ENCODE results near the gene SRCAP. TPM values are rescaled to one million over a fixed set of nuclear protein-coding genes. Genes with fewer than 3 reads are reported as not detected.

The SRCAP gene
- total and polyA plus RNA-seq, 2 experiments from 2014 or later, result 9.1 to 23.7 TPM

GRCh38 chr16:30662449-30662848 is 36.5 kb upstream of the SRCAP start:
- Histone ChIP-seq H3K36me3 (ENCODE audit: low read depth) (peaks cover 14% of the 10 kb centered on the region; the same call in 1 of the 2 replicates), H3K4me3 (no peak overlapping the region), H3K4me2 (ENCODE audit: unreplicated experiment) (no peak overlapping the region), H3K9me2 (ENCODE audit: insufficient read depth) (no peaks in the 10 kb centered on the region), H3K4me1 (ENCODE audit: insufficient read depth) (peaks cover 14% of the 10 kb centered on the region), H2AFZ (no peak overlapping the region), H3K27me3 (replicated peaks; ENCODE audit: insufficient read depth) (no peaks in the 10 kb centered on the region), H3K9ac (no peak overlapping the region), H3F3A (ENCODE audit: insufficient read depth) (0 out of 2 replicates have a peak, but pooled peaks cover 2% of the 10 kb centered on the region), H3K27ac (no peak overlapping the region), H4K20me1 (ENCODE audit: insufficient read depth) (no peaks in the 10 kb centered on the region; the same call in 1 of the 2 replicates), H3K79me2 (ENCODE audit: insufficient read depth) (peaks cover 71% of the 10 kb centered on the region), H3K9me3 (ENCODE audit: low read depth) (no peaks in the 10 kb centered on the region)
- 92 to 95% methylated on average over 10 to 17 of the region's 17 CpGs for WGBS, 2 experiments (ENCODE audit: low coverage in 1 of 2, low lambda C conversion rate in 2 of 2, missing lambda C conversion rate in 2 of 2)
- in situ Hi-C loops (cut with MboI), result no loop called here
- DNase-seq, result no peak
- TF ChIP-seq EZH2phosphoT487 (IDR thresholded peaks at IDR 0.05; ENCODE audit: insufficient read depth, low read depth), result no peak
- TF ChIP-seq EZH2 (IDR thresholded peaks at IDR 0.05; ENCODE audit: insufficient read depth, poor library complexity, severe bottlenecking), result no peak

DNA sequence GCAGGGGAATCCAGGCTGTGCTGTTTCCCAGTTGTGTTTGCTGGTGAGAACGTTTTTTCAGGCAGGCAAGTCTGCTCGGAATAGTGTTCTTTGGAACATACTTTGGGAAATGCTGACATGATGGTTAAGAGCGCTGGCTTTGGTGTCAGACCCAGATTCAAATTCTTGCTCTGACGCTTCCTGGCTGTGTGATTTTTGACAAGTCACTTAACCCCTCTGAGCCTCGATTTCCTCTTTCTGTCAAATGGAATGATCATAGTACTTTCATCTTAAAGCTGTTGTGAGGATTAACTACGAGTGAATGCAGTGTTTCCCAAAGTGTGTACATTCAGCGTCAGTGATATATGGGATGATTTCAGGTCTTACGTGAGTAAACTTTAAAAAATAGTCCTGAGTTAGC is 35.9 kb upstream of the SRCAP start:
- in situ Hi-C loops (cut with MboI), result no loop called here
- no peak for TF ChIP-seq EZH2 (IDR thresholded peaks at IDR 0.05; ENCODE audit: insufficient read depth, poor library complexity, severe bottlenecking)
- TF ChIP-seq EZH2phosphoT487 (IDR thresholded peaks at IDR 0.05; ENCODE audit: insufficient read depth, low read depth), result no peak
- H2AFZ ChIP-seq, result no peak overlapping the region
- peaks cover 14% of the 10 kb centered on the region; the same call in 1 of the 2 replicates for H3K4me1 ChIP-seq (ENCODE audit: insufficient read depth)
- H3K9me2 ChIP-seq (ENCODE audit: insufficient read depth), result no peaks in the 10 kb centered on the region
- no peaks in the 10 kb centered on the region; the same call in 1 of the 2 replicates for H4K20me1 ChIP-seq (ENCODE audit: insufficient read depth)
- H3K4me3 ChIP-seq, result no peak overlapping the region
- no peak for DNase-seq
- H3K79me2 ChIP-seq (ENCODE audit: insufficient read depth), result peaks cover 71% of the 10 kb centered on the region
- peaks cover 14% of the 10 kb centered on the region; the same call in 1 of the 2 replicates for H3K36me3 ChIP-seq (ENCODE audit: low read depth)
- H3F3A ChIP-seq (ENCODE audit: insufficient read depth), result no peaks in the 10 kb centered on the region
- no peak overlapping the region for H3K9ac ChIP-seq
- no peak overlapping the region for H3K27ac ChIP-seq
- WGBS, 2 experiments (ENCODE audit: low coverage in 1 of 2, low lambda C conversion rate in 2 of 2, missing lambda C conversion rate in 2 of 2), result 86 to 87% methylated on average over 8 of the region's 8 CpGs
- no peaks in the 10 kb centered on the region for H3K27me3 ChIP-seq (replicated peaks; ENCODE audit: insufficient read depth)
- H3K9me3 ChIP-seq (ENCODE audit: low read depth), result no peaks in the 10 kb centered on the region
- no peak overlapping the region for H3K4me2 ChIP-seq (ENCODE audit: unreplicated experiment)

DNA sequence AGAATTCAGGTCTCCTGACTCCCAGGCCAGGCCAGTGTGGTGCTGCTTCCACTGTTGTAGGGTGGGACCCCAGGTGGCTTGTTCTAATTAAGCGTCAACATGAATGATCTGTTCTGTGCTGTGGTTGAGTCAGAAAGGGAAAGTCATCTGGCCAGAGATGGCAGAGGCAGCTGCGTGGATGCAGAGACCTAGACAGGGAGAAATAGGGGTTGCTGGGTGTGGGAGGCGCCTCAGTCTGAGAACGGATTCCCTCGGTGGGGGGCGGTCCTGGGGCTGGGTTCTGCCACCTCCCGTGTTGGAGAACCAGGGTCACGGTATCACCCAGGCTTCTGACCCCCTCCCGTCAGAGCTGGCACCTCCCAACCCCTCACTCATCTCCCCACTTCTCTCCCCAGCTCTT is 35.2 kb upstream of the SRCAP start:
- Histone ChIP-seq H3K36me3 (ENCODE audit: low read depth) (peaks cover 14% of the 10 kb centered on the region; the same call in 1 of the 2 replicates), H3K27ac (no peak overlapping the region), H3F3A (ENCODE audit: insufficient read depth) (no peaks in the 10 kb centered on the region), H3K4me3 (no peak overlapping the region), H3K4me2 (ENCODE audit: unreplicated experiment) (no peak overlapping the region), H3K4me1 (ENCODE audit: insufficient read depth) (peaks cover 14% of the 10 kb centered on the region; the same call in 1 of the 2 replicates), H4K20me1 (ENCODE audit: insufficient read depth) (no peaks in the 10 kb centered on the region; the same call in 1 of the 2 replicates), H3K9ac (no peak overlapping the region), H3K9me2 (ENCODE audit: insufficient read depth) (no peaks in the 10 kb centered on the region), H3K9me3 (ENCODE audit: low read depth) (no peaks in the 10 kb centered on the region), H2AFZ (no peak overlapping the region), H3K79me2 (ENCODE audit: insufficient read depth) (peaks cover 71% of the 10 kb centered on the region), H3K27me3 (replicated peaks; ENCODE audit: insufficient read depth) (no peaks in the 10 kb centered on the region)
- TF ChIP-seq EZH2 (IDR thresholded peaks at IDR 0.05; ENCODE audit: insufficient read depth, poor library complexity, severe bottlenecking) (no peak), EZH2phosphoT487 (IDR thresholded peaks at IDR 0.05; ENCODE audit: insufficient read depth, low read depth) (no peak)
- in situ Hi-C loops (cut with MboI), result no loop called here
- WGBS, 2 experiments (ENCODE audit: low coverage in 1 of 2, low lambda C conversion rate in 2 of 2, missing lambda C conversion rate in 2 of 2), result 77 to 94% methylated on average over 3 to 9 of the region's 9 CpGs
- DNase-seq, result no peak

GRCh38 chr16:30664616-30665109 is 34.3 kb upstream of the SRCAP start:
- in situ Hi-C loops (cut with MboI), result no loop called here
- H3K9ac ChIP-seq, result no peak overlapping the region
- no peak overlapping the region for H3K4me2 ChIP-seq (ENCODE audit: unreplicated experiment)
- no peak overlapping the region for H3K4me3 ChIP-seq
- no peaks in the 10 kb centered on the region for H3K9me2 ChIP-seq (ENCODE audit: insufficient read depth)
- H3K36me3 ChIP-seq (ENCODE audit: low read depth), result peaks cover 17% of the 10 kb centered on the region; the same call in 1 of the 2 replicates
- H3K4me1 ChIP-seq (ENCODE audit: insufficient read depth), result peaks cover 14% of the 10 kb centered on the region; the same call in 1 of the 2 replicates
- no peaks in the 10 kb centered on the region; the same call in 1 of the 2 replicates for H4K20me1 ChIP-seq (ENCODE audit: insufficient read depth)
- no peak overlapping the region for H3K27ac ChIP-seq
- peaks cover 71% of the 10 kb centered on the region for H3K79me2 ChIP-seq (ENCODE audit: insufficient read depth)
- no peaks in the 10 kb centered on the region for H3F3A ChIP-seq (ENCODE audit: insufficient read depth)
- H2AFZ ChIP-seq, result no peak overlapping the region
- no peaks in the 10 kb centered on the region for H3K9me3 ChIP-seq (ENCODE audit: low read depth)
- 91 to 93% methylated on average over 12 to 15 of the region's 15 CpGs for WGBS, 2 experiments (ENCODE audit: low coverage in 1 of 2, low lambda C conversion rate in 2 of 2, missing lambda C conversion rate in 2 of 2)
- no peak for TF ChIP-seq EZH2phosphoT487 (IDR thresholded peaks at IDR 0.05; ENCODE audit: insufficient read depth, low read depth)
- TF ChIP-seq EZH2 (IDR thresholded peaks at IDR 0.05; ENCODE audit: insufficient read depth, poor library complexity, severe bottlenecking), result no peak
- no peak for DNase-seq
- no peaks in the 10 kb centered on the region for H3K27me3 ChIP-seq (replicated peaks; ENCODE audit: insufficient read depth)
